Measurements from ENCODE around the gene PIGQ. TPM values are rescaled to one million over a fixed set of nuclear protein-coding genes. Genes with fewer than 3 reads are reported as not detected.

Gene PIGQ
- 100 to 1,000 TPM in 1 of 4 donors, 10 to 100 TPM in 3; 37.4 to 115 (median 56.0) TPM for total RNA-seq

- peak; percentile 63 for DNase-seq
- in situ Hi-C loops (cut with MboI; ENCODE audit: low pct_ligation_motif_present in 1 of 4, low pct_unique_long_range_greater_than_20kb in 1 of 4, low sequenced_read_pairs in 3 of 4) = no loop called here
- TF ChIP-seq EP300 (IDR thresholded peaks at IDR 0.05; ENCODE audit: low read depth) (no peak), POLR2AphosphoS5 (IDR thresholded peaks at IDR 0.05) (peak in 1 of 3 donors; percentile 30)
- WGBS, 2 donors (ENCODE audit: low coverage in 1 of 2) = 4% methylated on average over 26 of the region's 87 CpGs; no CpG with 5 or more reads in 1 of the 2 donors
- no peaks in the 10 kb centered on the region for H3K9me3 ChIP-seq
- intact Hi-C loops (cut with DNase I; ENCODE audit: low total_unique reads) = no loop called here
- peaks cover 0 to 6% (median 0%) of the 10 kb centered on the region in 4 donors for H3K36me3 ChIP-seq
- peak within 1 kb of the TSS; percentile 75 to 83 (median 81) for H3K27ac ChIP-seq
- peak within 1 kb of the TSS; percentile 71 to 99 (median 94) for H3K4me3 ChIP-seq
- H3K4me1 ChIP-seq = peaks cover 32 to 45% (median 36%) of the 10 kb centered on the region in 4 donors
- H3K27me3 ChIP-seq = peaks cover 7% of the 10 kb centered on the region
These were observed at the start of gene PIGQ for GRCh38 chr16:569445-570254. PIGQ (plus strand) TSS chr16:569968; CDS start chr16:574075, 4,107 bp downstream.

DNA sequence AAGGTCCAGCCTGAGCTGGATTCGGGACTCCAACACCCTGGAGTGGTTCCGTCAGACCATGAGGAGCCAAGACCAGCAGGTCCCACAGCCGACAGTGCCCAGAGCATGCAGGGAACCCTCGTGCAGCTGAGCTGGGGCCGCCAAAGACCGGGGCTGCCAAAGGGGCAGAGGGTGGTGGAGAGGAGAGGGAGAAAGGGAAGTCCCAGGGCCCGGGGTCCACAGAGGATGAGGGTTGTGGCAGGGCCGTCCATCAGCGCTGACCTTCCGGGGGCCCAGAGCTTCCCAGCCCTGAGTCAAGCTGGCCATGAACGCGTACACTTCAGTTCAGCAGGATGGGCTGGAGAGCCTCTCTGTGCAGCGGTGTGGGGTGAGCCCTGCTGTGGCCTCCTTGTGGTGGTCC lies 48.9 kb upstream of the PIGQ start:
- H3K27me3 ChIP-seq = no peaks in the 10 kb centered on the region
- intact Hi-C loops (cut with DNase I; ENCODE audit: low total_unique reads) = no loop called here
- no peak overlapping the region for H3K4me3 ChIP-seq
- peaks cover 12 to 28% (median 18%) of the 10 kb centered on the region in 4 donors for H3K4me1 ChIP-seq
- no peak for DNase-seq
- no peak for TF ChIP-seq EP300 (IDR thresholded peaks at IDR 0.05; ENCODE audit: low read depth)
- TF ChIP-seq POLR2AphosphoS5 (IDR thresholded peaks at IDR 0.05) = no peak
- TF ChIP-seq POLR2A (IDR thresholded peaks at IDR 0.05) = no peak
- no peak for TF ChIP-seq CTCF (IDR thresholded peaks at IDR 0.05)
- WGBS, 2 donors (ENCODE audit: low coverage in 1 of 2) = 95 to 100% methylated on average over 2 to 13 of the region's 13 CpGs
- H3K27ac ChIP-seq = no peak overlapping the region
- in situ Hi-C loops (cut with MboI; ENCODE audit: low pct_ligation_motif_present in 1 of 4, low pct_unique_long_range_greater_than_20kb in 1 of 4, low sequenced_read_pairs in 3 of 4) = loop anchor here in 1 of 4 donors (25.0 kb wide), 1 partner anchor 91 kb away; no protein-coding TSS in a partner anchor
- H3K9me3 ChIP-seq = no peaks in the 10 kb centered on the region
- no peaks in the 10 kb centered on the region for H3K36me3 ChIP-seq

- in situ Hi-C loops (cut with MboI; ENCODE audit: low pct_ligation_motif_present in 1 of 4, low pct_unique_long_range_greater_than_20kb in 1 of 4, low sequenced_read_pairs in 3 of 4) (loop anchor here in 1 of 4 donors (25.0 kb wide), 1 partner anchor 91 kb away; no protein-coding TSS in a partner anchor), intact Hi-C loops (cut with DNase I; ENCODE audit: low total_unique reads) (no loop called here)
- Histone ChIP-seq H3K36me3 (no peaks in the 10 kb centered on the region), H3K27me3 (no peaks in the 10 kb centered on the region), H3K4me1 (peaks cover 18 to 35% (median 25%) of the 10 kb centered on the region in 4 donors), H3K9me3 (no peaks in the 10 kb centered on the region), H3K4me3 (no peak overlapping the region), H3K27ac (peak overlapping the region in 1 of 4 donors; percentile 52)
- peak; percentile 84 for DNase-seq
- WGBS, 2 donors (ENCODE audit: low coverage in 1 of 2) = 58 to 60% methylated on average over 1 to 28 of the region's 34 CpGs
- TF ChIP-seq EP300 (IDR thresholded peaks at IDR 0.05; ENCODE audit: low read depth) = no peak
- TF ChIP-seq CTCF (IDR thresholded peaks at IDR 0.05) = peak; percentile 29 to 75 (median 53)
- TF ChIP-seq POLR2A (IDR thresholded peaks at IDR 0.05) = no peak
- TF ChIP-seq POLR2AphosphoS5 (IDR thresholded peaks at IDR 0.05) = peak in 2 of 3 donors; percentile 14 to 36
These were observed 48.2 kb upstream of the PIGQ start for GRCh38 chr16:521381-522210.

- H3K36me3 ChIP-seq = no peaks in the 10 kb centered on the region
- H3K4me3 ChIP-seq = no peak overlapping the region
- no peak for DNase-seq
- no peak overlapping the region for H3K27ac ChIP-seq
- in situ Hi-C loops (cut with MboI; ENCODE audit: low pct_ligation_motif_present in 1 of 4, low pct_unique_long_range_greater_than_20kb in 1 of 4, low sequenced_read_pairs in 3 of 4) = loop anchor here in 1 of 4 donors (25.0 kb wide), 1 partner anchor 90 kb away; no protein-coding TSS in a partner anchor
- TF ChIP-seq POLR2A (IDR thresholded peaks at IDR 0.05) (no peak), EP300 (IDR thresholded peaks at IDR 0.05; ENCODE audit: low read depth) (no peak), POLR2AphosphoS5 (IDR thresholded peaks at IDR 0.05) (no peak), CTCF (IDR thresholded peaks at IDR 0.05) (no peak)
- H3K9me3 ChIP-seq = no peaks in the 10 kb centered on the region
- intact Hi-C loops (cut with DNase I; ENCODE audit: low total_unique reads) = no loop called here
- H3K27me3 ChIP-seq = no peaks in the 10 kb centered on the region
- peaks cover 18 to 38% (median 27%) of the 10 kb centered on the region in 4 donors for H3K4me1 ChIP-seq
- 61% methylated on average over 22 of the region's 23 CpGs; no CpG with 5 or more reads in 1 of the 2 donors for WGBS, 2 donors (ENCODE audit: low coverage in 1 of 2)
These were observed 47.3 kb upstream of the PIGQ start for GRCh38 chr16:522320-523096.

Data from transverse colon (tissue), 4 donors.